ENCODE measurements around the gene TNNT3.
A peak's percentile ranks its signal among the peaks of the same experiment; 100 is the strongest.

Gene TNNT3

DNA sequence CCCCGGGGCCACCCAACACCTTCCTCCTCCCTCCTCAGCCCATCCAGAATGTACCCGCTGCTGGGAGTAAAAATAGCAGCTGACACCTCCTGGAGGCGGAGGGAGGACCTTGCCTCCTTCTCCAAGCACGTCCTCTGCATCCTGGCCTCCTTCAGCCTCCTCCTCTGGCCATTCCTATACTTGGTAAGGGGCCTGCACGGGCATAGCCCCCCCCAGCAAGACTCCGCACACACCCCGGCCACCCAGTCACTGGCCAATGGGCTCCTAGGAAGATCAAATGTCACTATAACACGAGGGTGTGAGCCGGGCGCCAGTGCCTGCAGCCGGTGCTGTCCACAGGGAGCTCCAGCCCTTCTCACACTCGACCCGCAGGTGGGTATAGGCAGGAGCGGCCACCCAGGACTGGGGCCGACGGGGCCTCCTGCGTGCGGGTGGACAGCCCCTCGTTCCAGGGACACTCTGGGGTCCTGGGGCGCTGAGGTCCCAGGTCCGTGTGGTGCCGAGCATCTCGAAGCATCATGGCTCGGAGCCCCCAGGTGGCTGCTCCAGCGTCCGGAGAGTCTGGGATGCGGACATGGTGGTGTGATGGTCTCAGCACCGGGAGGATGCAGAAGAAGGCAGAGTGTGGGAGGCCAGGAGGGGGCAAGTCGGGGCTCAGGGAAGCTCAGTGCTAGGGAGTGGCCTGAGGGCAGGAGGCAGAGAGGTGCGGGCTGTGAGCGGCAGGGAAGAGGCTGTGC lies at the start of gene TNNT3:
Gene TNNT3, plus strand, starts transcription at position 313 of the 737 bp plus-strand sequence. CDS start 3,172 bp downstream, outside the sequence.
- TF ChIP-seq MAX (IDR thresholded peaks at IDR 0.05) (no peak), TAF1 (IDR thresholded peaks at IDR 0.05; ENCODE audit: low read depth) (no peak), EGR1 (IDR thresholded peaks at IDR 0.05) (no peak), RAD21 (IDR thresholded peaks at IDR 0.05; ENCODE audit: low read depth) (no peak), USF1 (IDR thresholded peaks at IDR 0.05) (no peak), REST (IDR thresholded peaks at IDR 0.05; ENCODE audit: low read depth) (no peak), CEBPB (IDR thresholded peaks at IDR 0.05) (no peak), CREB1 (IDR thresholded peaks at IDR 0.05; ENCODE audit: low read depth) (no peak), FOXM1 (IDR thresholded peaks at IDR 0.05; ENCODE audit: borderline replicate concordance, low read depth) (no peak), TCF12 (IDR thresholded peaks at IDR 0.05; ENCODE audit: low read depth) (no peak), TEAD4 (IDR thresholded peaks at IDR 0.05) (no peak), ZBTB7A (IDR thresholded peaks at IDR 0.05; ENCODE audit: low read depth) (no peak), EP300 (IDR thresholded peaks at IDR 0.05; ENCODE audit: borderline replicate concordance) (no peak), YY1 (IDR thresholded peaks at IDR 0.05; ENCODE audit: low read depth) (no peak), NFIC (IDR thresholded peaks at IDR 0.05) (no peak)

GRCh38 chr11:1870326-1870696 lies 49.2 kb upstream of the TNNT3 start:
- TF ChIP-seq MAX (IDR thresholded peaks at IDR 0.05), result no peak

GRCh38 chr11:1870721-1871466 lies 48.6 kb upstream of the TNNT3 start:
- TF ChIP-seq MAX (IDR thresholded peaks at IDR 0.05) (0 out of 2 replicates have a peak, but pooled peaks have one; percentile 26), EGR1 (IDR thresholded peaks at IDR 0.05) (no peak)

DNA sequence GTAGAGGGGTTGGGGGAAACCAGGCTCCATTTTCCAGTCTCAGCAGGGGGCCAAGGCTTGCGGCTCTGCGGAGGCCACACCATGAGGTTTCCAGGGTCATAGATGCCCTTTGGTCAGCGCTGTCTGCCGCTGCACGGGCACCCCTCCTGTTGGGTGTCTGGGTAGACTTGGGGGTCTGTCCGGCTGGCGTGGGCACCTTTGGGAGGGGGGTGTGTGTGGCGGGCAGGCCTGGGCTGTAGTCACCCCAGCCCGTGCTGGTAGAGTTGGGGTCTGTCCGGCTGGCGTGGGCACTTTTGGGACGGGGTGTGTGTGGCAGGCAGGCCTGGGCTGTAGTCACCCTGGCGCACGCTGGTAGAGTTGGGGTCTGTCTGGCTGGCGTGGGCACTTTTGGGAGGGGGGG lies 48.0 kb upstream of the TNNT3 start:
- TF ChIP-seq NFIC (IDR thresholded peaks at IDR 0.05) (no peak), EGR1 (IDR thresholded peaks at IDR 0.05) (no peak), USF1 (IDR thresholded peaks at IDR 0.05) (no peak)

GRCh38 chr11:1872267-1872985 lies 47.1 kb upstream of the TNNT3 start:
- no peak for TF ChIP-seq TCF12 (IDR thresholded peaks at IDR 0.05; ENCODE audit: low read depth)

DNA sequence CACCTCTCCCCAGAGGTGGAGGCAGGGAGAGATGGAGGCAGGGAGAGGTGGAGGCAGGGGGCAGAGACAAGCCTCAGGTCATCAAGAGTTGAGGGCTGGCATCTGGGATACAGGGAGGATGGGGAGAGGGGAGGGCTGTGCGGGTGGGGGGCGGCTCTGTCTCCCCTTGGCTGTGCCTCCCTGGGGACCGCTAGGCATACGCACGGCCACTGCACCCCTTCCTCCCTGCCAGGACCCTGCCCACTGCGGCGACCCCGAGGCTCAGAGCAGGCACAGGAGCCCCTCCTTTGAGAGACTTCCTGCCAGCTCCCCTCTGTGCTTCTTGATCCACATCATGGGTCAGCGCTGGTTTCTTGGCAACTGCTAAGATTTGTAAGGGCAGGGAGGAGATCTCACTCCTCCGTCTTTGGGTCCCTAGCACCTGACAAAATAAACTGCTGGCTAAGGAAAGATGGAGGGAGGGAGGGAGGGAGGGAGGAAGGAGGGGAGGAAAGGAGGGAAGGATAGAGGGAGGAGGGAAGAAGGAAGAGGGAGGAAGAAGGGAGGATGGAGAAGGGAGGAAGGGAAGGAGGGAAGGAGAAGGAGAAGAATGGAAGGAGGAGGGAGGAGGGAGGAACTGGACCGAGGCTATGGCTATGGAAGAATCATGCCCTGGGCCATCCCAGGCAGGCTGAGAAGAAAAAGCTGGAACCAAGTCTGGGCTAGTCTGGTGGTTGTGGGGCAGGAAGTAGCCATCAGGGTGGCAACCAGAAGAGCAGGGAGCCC lies 46.3 kb upstream of the TNNT3 start:
- 0 out of 2 replicates have a peak, but pooled peaks have one; percentile 24 for TF ChIP-seq NFIC (IDR thresholded peaks at IDR 0.05)
- TF ChIP-seq ZBTB7A (IDR thresholded peaks at IDR 0.05; ENCODE audit: low read depth), result no peak; the same call in 1 of the 2 replicates

- 0 out of 2 replicates have a peak, but pooled peaks have one; percentile 20 for TF ChIP-seq ZBTB7A (IDR thresholded peaks at IDR 0.05; ENCODE audit: low read depth)
Measured at GRCh38 chr11:1874441-1875092, 44.9 kb upstream of the TNNT3 start.
